GM23248 (cell line): ENCODE measurements around the gene LDLRAD4.

Experiments used
- EZH2 ChIP-seq: fragments of 200-600 bp; sonication (generic); IDR thresholded peaks from 2 replicates; pipeline ENCODE4 v1.6.1; 2018; ENCODE audit warnings: antibody characterized with exemption, mild to moderate bottlenecking; ENCODE audit not compliant: insufficient read depth, poor library complexity, severe bottlenecking
- EZH2phosphoT487 ChIP-seq: fragments of 200-600 bp; sonication (generic); IDR thresholded peaks from 2 replicates; pipeline ENCODE4 v1.6.1; 2018; ENCODE audit warnings: antibody characterized with exemption, moderate library complexity, mild to moderate bottlenecking, low read depth; ENCODE audit not compliant: insufficient read depth

DNA sequence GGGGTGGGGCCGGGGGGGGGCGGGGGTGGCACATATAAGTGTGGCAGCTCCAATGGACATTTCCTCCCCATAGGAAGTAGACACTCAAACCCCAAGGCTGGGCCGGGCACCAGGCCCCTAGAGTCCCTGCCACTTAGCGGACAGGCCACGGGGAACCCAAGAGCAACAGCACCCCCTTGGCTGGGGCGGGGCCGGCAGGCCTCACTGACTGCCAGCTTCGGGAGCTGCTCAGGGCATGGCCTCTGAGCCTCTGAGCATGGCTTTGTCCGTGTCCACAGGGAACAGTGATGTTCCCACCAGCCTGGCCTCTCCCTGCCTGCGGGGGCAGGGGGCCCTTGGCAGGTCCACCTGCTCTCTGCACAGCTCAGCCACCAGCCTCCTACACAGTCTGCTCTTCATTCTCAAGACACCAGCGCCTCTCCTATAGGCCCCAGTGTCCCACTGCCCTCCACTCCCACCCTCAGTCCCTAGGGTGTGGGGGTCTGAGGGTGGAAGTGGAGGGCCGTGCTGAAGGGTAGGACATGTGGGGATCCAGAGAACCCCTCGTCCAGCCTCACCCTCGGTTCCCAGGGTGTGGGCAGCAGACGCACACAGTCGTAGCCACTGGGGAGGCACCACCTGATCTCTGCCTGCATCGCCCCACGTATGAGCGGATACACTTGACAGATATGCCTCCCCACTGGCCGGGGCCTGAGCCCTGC, 401.1 kb downstream of the LDLRAD4 start:
- no peak for TF ChIP-seq EZH2phosphoT487
- no peak for TF ChIP-seq EZH2
